Bronchial smooth muscle cell (primary cell): ENCODE results near the gene TCF19. TPM values are rescaled to one million over a fixed set of nuclear protein-coding genes. Genes with fewer than 3 reads are reported as not detected.

Experiments used
- total RNA-seq: library from RNA; depleted of rRNA; stranded (reverse); fragments of >200 nt; gene quantifications from 2 replicates; pipeline ENCODE4 v1.2.1, GENCODE V29; 2014

TCF19 gene, protein sequence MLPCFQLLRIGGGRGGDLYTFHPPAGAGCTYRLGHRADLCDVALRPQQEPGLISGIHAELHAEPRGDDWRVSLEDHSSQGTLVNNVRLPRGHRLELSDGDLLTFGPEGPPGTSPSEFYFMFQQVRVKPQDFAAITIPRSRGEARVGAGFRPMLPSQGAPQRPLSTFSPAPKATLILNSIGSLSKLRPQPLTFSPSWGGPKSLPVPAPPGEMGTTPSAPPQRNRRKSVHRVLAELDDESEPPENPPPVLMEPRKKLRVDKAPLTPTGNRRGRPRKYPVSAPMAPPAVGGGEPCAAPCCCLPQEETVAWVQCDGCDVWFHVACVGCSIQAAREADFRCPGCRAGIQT
- 1.9 and 5.0 TPM in 2 replicates for total RNA-seq

DNA sequence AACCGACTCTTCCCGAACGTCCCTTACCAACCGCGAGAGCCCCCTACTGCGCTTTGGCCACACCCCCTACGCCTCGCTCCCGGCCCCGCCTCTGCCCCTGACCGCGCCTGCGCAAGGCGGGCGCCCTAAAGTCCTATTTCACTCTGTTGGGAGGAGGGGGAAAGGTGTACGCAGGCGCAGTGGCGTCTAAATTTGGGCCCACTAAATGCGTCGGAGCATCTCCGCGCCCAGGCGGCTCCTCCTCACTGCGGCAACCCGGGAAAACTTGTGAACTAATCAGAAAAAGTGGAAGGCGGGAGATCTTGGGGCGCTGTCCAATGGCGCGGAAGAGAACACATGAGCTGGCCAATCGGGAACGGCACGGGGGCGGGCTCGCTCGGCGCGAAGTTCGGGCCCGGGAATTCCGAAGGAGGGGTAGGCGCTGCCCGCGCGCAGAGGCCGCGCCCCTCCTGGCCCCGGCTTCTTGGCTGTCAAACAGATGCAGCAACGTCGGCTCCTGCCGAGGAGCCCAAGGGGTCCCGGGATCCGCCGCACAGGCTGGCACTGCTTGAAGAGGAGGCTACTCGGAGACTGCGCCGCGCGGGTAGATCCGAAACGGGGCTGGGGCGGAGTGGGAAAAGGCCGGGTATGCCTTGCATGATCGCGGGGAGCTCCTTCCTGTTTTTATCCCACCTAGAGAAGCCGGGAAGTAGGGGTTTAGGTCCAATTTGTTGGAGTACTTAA is at the start of gene TCF19:
TCF19 (plus strand) TSS at position 450 of the 723 bp plus-strand sequence. CDS start 881 bp downstream, outside the sequence.

GRCh38 chr6:31112478-31112877 is 45.9 kb upstream of the TCF19 start, which contains the start of gene C6orf15:
Gene C6orf15, minus strand, starts transcription at chr6:31112575. Its CDS starts 20 bp downstream, at chr6:31112555.

DNA sequence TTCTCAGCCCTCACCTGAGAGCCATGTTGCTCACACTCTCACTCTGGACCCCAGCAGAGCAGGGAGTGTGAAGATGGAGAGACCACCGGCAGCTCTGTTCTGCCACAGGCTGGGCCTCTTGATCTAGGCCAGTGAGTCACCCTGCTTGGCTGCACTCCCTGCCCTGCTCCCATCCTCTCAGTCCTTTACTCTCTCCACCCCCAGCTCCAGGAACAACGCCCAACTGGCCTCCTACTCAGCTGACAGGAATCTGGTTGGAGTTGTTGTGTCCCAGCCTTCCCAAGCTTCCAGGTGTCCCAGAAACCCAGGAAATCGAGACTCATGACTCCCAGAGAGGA is 43.9 kb upstream of the TCF19 start, which contains the start of gene PSORS1C1:
PSORS1C1 (plus strand) TSS at position 260 of the 338 bp plus-strand sequence. CDS start 14,833 bp downstream, outside the sequence.

DNA sequence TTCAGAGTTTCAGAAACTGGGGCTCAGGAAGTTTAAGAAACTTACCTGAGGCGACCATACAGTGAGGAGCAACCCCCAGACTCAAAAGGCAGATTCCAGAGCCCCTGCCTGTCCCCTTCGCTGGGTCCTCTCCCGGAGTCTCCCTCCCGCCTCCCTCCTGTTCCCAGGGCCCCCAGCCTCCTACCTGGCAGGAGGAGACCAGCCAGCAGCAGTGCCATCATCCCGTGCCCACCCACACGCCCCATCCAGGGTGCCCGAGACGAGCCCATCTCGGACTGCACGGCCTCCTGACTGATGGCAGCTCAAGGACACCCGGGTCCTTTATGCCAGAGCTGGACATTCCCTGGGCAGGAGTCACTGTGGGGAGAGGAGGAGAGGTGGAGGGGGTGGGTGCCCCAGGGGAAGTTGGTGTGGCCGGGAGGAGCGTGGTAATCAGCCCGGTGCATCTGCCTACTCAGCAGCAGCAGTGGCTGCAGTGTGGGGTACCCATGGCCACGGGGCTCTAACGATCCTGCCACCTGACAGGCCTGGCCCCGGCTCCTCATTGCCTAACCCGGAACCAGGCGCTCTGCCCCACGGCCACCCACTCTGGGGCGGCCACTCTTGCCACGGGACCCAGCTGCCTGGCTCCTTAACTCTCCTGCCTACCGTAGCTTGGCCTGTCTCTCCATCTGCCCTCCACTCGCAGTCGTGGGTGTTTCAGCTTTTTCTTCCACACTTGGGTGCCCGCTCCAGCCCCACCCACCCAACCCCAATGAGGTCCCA is 38.1 kb upstream of the TCF19 start, which contains the start of gene CDSN:
CDSN (minus strand) TSS at position 296 of the 765 bp plus-strand sequence; CDS start at position 269, 27 bp downstream.

GRCh38 chr6:31138982-31139381 is 19.4 kb upstream of the TCF19 start, which contains the start of gene PSORS1C2:
Gene PSORS1C2, minus strand, starts transcription at chr6:31139066. Its CDS starts 40 bp downstream, at chr6:31139026.

DNA sequence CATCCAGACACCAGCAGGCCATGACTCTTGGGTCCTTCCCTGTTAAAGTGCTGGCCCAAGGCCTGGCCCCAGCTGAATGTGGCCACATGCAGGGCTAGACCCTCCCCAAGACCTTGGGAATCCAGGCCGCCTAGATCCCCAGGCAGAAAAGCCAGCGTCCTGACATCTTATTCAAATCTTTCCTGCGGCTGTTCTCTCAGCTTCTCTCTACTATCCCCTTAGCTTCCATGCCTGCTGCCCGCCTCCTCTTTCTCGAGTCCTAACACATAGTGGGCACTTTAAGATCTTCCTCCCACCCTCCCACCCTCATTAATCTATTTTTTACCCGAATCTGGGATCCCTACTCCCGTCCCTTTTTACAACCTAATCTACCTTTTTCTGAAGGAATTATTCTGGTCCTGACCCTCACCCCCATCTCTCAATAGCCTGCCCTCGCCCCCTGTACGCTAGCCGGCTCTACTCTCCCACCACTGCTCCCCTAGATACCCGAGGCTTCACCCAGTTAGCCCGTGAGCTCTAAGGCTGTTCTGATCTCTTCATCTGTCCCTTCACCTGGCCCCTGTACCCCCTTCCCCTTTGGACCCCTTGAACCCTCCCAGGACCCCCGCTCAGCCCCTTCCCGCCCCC is 763 bp upstream of the TCF19 start, which contains the start of gene CCHCR1:
CCHCR1 (minus strand) TSS at position 290 of the 627 bp plus-strand sequence; CDS start at position 88, 202 bp downstream.

GRCh38 chr6:31170600-31170881 is 12.2 kb downstream of the TCF19 start, which contains the start of gene POU5F1:
Gene POU5F1, minus strand, starts transcription at chr6:31170682. Its CDS starts 62 bp downstream, at chr6:31170620.

Other genes starting within 250 kb of the TCF19 start
- gene VARS2, start 244.4 kb upstream of the TCF19 start, total RNA-seq, result 13.4 and 14.9 TPM in 2 replicates
- gene SFTA2, start 226.4 kb upstream of the TCF19 start, total RNA-seq, result not detected in 2 replicates
- gene MUCL3, start 217.6 kb upstream of the TCF19 start, total RNA-seq, result not detected in 2 replicates
- gene MUC21, start 174.9 kb upstream of the TCF19 start, total RNA-seq, result not detected in 2 replicates
- not detected in 2 replicates for gene MUC22, start 148.1 kb upstream of the TCF19 start, total RNA-seq
- gene C6orf15, start 46.0 kb upstream of the TCF19 start, total RNA-seq, result not detected in 2 replicates
- 1.4 and 2.8 TPM in 2 replicates for gene PSORS1C1, start 43.8 kb upstream of the TCF19 start, total RNA-seq
- not detected in 2 replicates for gene CDSN, start 38.1 kb upstream of the TCF19 start, total RNA-seq
- not detected in 2 replicates for gene PSORS1C2, start 19.5 kb upstream of the TCF19 start, total RNA-seq
- gene CCHCR1, start 787 bp upstream of the TCF19 start, total RNA-seq, result 19.7 and 23.5 TPM in 2 replicates
- not detected in 2 replicates for gene POU5F1, start 12.1 kb downstream of the TCF19 start, total RNA-seq
- gene HLA-C, start 113.5 kb downstream of the TCF19 start, total RNA-seq, result 61.2 and 189 TPM in 2 replicates
- 124 and 192 TPM in 2 replicates for gene HLA-B, start 198.6 kb downstream of the TCF19 start, total RNA-seq
- 46.5 and 68.6 TPM in 2 replicates for gene MICA, start 245.0 kb downstream of the TCF19 start, total RNA-seq